Endothelial cell of umbilical vein (primary cell): ENCODE data around the gene PF4V1. TPM values are rescaled to one million over a fixed set of nuclear protein-coding genes. Genes with fewer than 3 reads are reported as not detected.

Experiments used
- BruUV-seq: library from RNA; stranded (reverse); fragments of 400-500 nt; replicated peaks from 2 replicates; lab custom pipeline; 2021; lab: Mats Ljungman, UMichigan
- CTCF ChIA-PET: fragments of 300-600, 350-600 bp; sonication (Branson Sonifier 250); formaldehyde crosslinking; loops from one replicate; lab custom pipeline; 2021; ENCODE audit warnings: antibody characterized with exemption, inconsistent platforms; lab: Charles Lee
- POLR2A ChIA-PET: fragments of 300-600, 350-600 bp; sonication (Branson Sonifier 250); formaldehyde crosslinking; loops from one replicate; lab custom pipeline; 2021; ENCODE audit warnings: antibody characterized with exemption, inconsistent platforms; lab: Charles Lee
- DNase-seq: peaks from one replicate; pipeline ENCODE4 v3.0.0-alpha.2; 2011; ENCODE audit warnings: low read depth, low spot score
- FAIRE-seq: peaks from 2 replicates; lab custom pipeline; 2011; peaks lifted over from hg19 to GRCh38; lab: Jason Lieb, UNC
- H2AFZ ChIP-seq: 2 replicates; pipeline ENCODE4 v1.6.0; 2012; ENCODE audit warnings: low read depth, low read length, control low read depth, inconsistent platforms
- H3K27ac ChIP-seq: 2 replicates; pipeline ENCODE4 v1.5.1; 2011; ENCODE audit warnings: low read depth, mild to moderate bottlenecking, control low read depth, low read length, moderate library complexity; ENCODE audit not compliant: insufficient read depth
- H3K27me3 ChIP-seq, 2 experiments: 2 replicates each; pipeline versions ENCODE4 v1.6.0 to v1.6.1; 2011; ENCODE audit warnings: low read length in 2 of 2, mixed read lengths in 1 of 2; ENCODE audit not compliant: control insufficient read depth in 2 of 2, insufficient read depth in 2 of 2
- H3K36me3 ChIP-seq, 2 experiments: 2 replicates in 1 of 2; 3 replicates in 1 of 2; pipeline ENCODE4 v1.5.1; 2011; ENCODE audit warnings: low read length in 2 of 2, mild to moderate bottlenecking in 1 of 2, moderate library complexity in 1 of 2; ENCODE audit not compliant: control insufficient read depth in 2 of 2, insufficient read depth in 2 of 2; ENCODE audit errors: extremely low read depth in 1 of 2
- H3K4me1 ChIP-seq: 3 replicates; pipeline ENCODE4 v1.5.1; 2011; ENCODE audit warnings: mild to moderate bottlenecking, low read length; ENCODE audit not compliant: control insufficient read depth, insufficient read depth; ENCODE audit errors: extremely low read depth
- H3K4me2 ChIP-seq: 2 replicates; pipeline ENCODE4 v1.6.1; 2011; ENCODE audit warnings: low read length, control low read depth, mixed read lengths; ENCODE audit not compliant: insufficient read depth
- H3K4me3 ChIP-seq, 3 experiments: fragments of 200-600 bp in 1 of 3; sonication (generic), shearing (Covaris generic) in 1 of 3; replicated peaks in 1 of 3; 2 replicates each; pipeline ENCODE4 v1.5.1; 2011 to 2016; ENCODE audit warnings: control low read depth in 3 of 3, low read length in 3 of 3, mild to moderate bottlenecking in 2 of 3, inconsistent platforms in 1 of 3, low read depth in 1 of 3, moderate library complexity in 1 of 3; ENCODE audit not compliant: insufficient read depth in 1 of 3
- H3K79me2 ChIP-seq: 2 replicates; pipeline ENCODE4 v1.6.0; 2012; ENCODE audit warnings: low read length, inconsistent platforms; ENCODE audit not compliant: control insufficient read depth, insufficient read depth
- H3K9ac ChIP-seq: replicated peaks from 2 replicates; pipeline ENCODE3; 2011; ENCODE audit warnings: low read length, control low read depth; ENCODE audit not compliant: insufficient read depth; ENCODE audit errors: extremely low read depth
- H3K9me1 ChIP-seq: replicated peaks from 3 replicates; pipeline ENCODE4 v1.6.0; 2011; ENCODE audit warnings: mild to moderate bottlenecking, low read length; ENCODE audit not compliant: control insufficient read depth, insufficient read depth; ENCODE audit errors: extremely low read depth
- H3K9me3 ChIP-seq: replicated peaks from 2 replicates; pipeline ENCODE4 v1.5.1; 2012; ENCODE audit warnings: low read length, inconsistent platforms; ENCODE audit not compliant: control insufficient read depth, insufficient read depth
- H4K20me1 ChIP-seq: replicated peaks from 2 replicates; pipeline ENCODE3; 2011; ENCODE audit warnings: mild to moderate bottlenecking, low read length; ENCODE audit not compliant: control insufficient read depth, insufficient read depth; ENCODE audit errors: extremely low read depth
- GATA2 ChIP-seq: IDR thresholded peaks from 2 replicates; pipeline ENCODE4 v1.7.0; 2011; ENCODE audit warnings: low read depth, mild to moderate bottlenecking, moderate library complexity, mixed read lengths, low read length; ENCODE audit not compliant: insufficient read length, insufficient read depth
- MYC ChIP-seq: IDR thresholded peaks from one replicate; pipeline ENCODE4 v1.6.1; 2011; ENCODE audit warnings: mild to moderate bottlenecking, low read depth, low read length
- POLR2AphosphoS5 ChIP-seq: IDR thresholded peaks from 2 replicates; pipeline ENCODE4 v1.6.1; 2012; ENCODE audit warnings: low read depth, mild to moderate bottlenecking, control low read depth, low read length, moderate library complexity; ENCODE audit not compliant: insufficient read depth
- dilution Hi-C: fragments of 300-500 bp; cut with MboI; formaldehyde crosslinking; loops from one replicate; pipeline ENCODE4 v1.15.0; 2019; ENCODE audit warnings: low sequenced_read_pairs; ENCODE audit not compliant: extremely low pct_ligation_motif_present
- intact Hi-C: fragments of 100-400 bp; cut with micrococcal nuclease; formaldehyde crosslinking; loops from one replicate; pipeline ENCODE4 v1.10.0; 2022
- polyA plus RNA-seq, 4 experiments: library from polyadenylated mRNA; depleted of rRNA in 3 of 4; stranded (reverse) in 3 of 4; unstranded in 1 of 4; fragments of >200 nt; gene quantifications; 2 replicates each; pipeline versions ENCODE4 v1.2.1 to v1.2.3, GENCODE V29; 2011 to 2012; ENCODE audit warnings: missing spikeins in 1 of 4
- total RNA-seq: library from RNA; stranded (reverse); gene quantifications from 2 replicates; pipeline ENCODE4 v1.2.3, GENCODE V29; 2021

The PF4V1 gene
- total and polyA plus RNA-seq, 2 donors (not counting 3 experiments of a cell fraction or from before 2014, with no cell fraction given): not detected

- H3K9me3 ChIP-seq: no peaks in the 10 kb centered on the region
- H3K27me3 ChIP-seq: no peaks in the 10 kb centered on the region
- ChIA-PET POLR2A (no interaction called here), CTCF (interaction anchor here (1.0 kb wide), 1 partner anchor 129 kb away, joined by 4 read pairs; no protein-coding TSS in a partner anchor)
- no peaks in the 10 kb centered on the region for H4K20me1 ChIP-seq
- H3K27ac ChIP-seq: no peak overlapping the region
- TF ChIP-seq GATA2: no peak
- no peak for TF ChIP-seq MYC
- FAIRE-seq (no peak), DNase-seq (no peak)
- H3K4me2 ChIP-seq: no peak overlapping the region
- no peak overlapping the region for H3K9ac ChIP-seq
- H2AFZ ChIP-seq: no peak overlapping the region
- no peaks in the 10 kb centered on the region for H3K36me3 ChIP-seq
- no peak overlapping the region for H3K4me3 ChIP-seq
- no peaks in the 10 kb centered on the region for H3K9me1 ChIP-seq
- no peaks in the 10 kb centered on the region for H3K79me2 ChIP-seq
- H3K4me1 ChIP-seq: peaks cover 8% of the 10 kb centered on the region
- dilution Hi-C loops (no loop called here), intact Hi-C loops (loop anchor here (10.0 kb wide), 1 partner anchor 235 kb away; the partner anchor contains the start of gene CXCL2)
- no TSS peak for BruUV-seq
Measured at GRCh38 chr4:73859614-73860088, 6.6 kb downstream of the PF4V1 start.

GRCh38 chr4:73860181-73860580, 7.1 kb downstream of the PF4V1 start:
- no peaks in the 10 kb centered on the region for H3K79me2 ChIP-seq
- H3K36me3 ChIP-seq: no peaks in the 10 kb centered on the region
- intact Hi-C loops (loop anchor here (10.0 kb wide), 1 partner anchor 235 kb away; the partner anchor contains the start of gene CXCL2), dilution Hi-C loops (no loop called here)
- H3K4me1 ChIP-seq: peaks cover 8% of the 10 kb centered on the region
- H4K20me1 ChIP-seq: no peaks in the 10 kb centered on the region
- no peak overlapping the region for H2AFZ ChIP-seq
- no peak overlapping the region for H3K4me3 ChIP-seq
- no peak for DNase-seq
- no peak for FAIRE-seq
- H3K4me2 ChIP-seq: no peak overlapping the region
- CTCF ChIA-PET: interaction anchor here (1.0 kb wide), 1 partner anchor 129 kb away, joined by 4 read pairs; no protein-coding TSS in a partner anchor
- no peak overlapping the region for H3K9ac ChIP-seq
- no peaks in the 10 kb centered on the region for H3K27me3 ChIP-seq
- H3K27ac ChIP-seq: no peak overlapping the region
- no peak for TF ChIP-seq MYC
- TF ChIP-seq POLR2AphosphoS5: no peak
- BruUV-seq: no TSS peak
- H3K9me3 ChIP-seq: no peaks in the 10 kb centered on the region
- H3K9me1 ChIP-seq: no peaks in the 10 kb centered on the region
- POLR2A ChIA-PET: no interaction called here
